H9 (cell line): ENCODE results near the gene BTD. TPM values are rescaled to one million over a fixed set of nuclear protein-coding genes. Genes with fewer than 3 reads are reported as not detected.

Experiments
- DNase-seq: peaks from one replicate; pipeline ENCODE4 v3.0.0-alpha.2; 2017
- H2AFZ ChIP-seq: one replicate; pipeline ENCODE4 v1.6.1; 2013; ENCODE audit warnings: mild to moderate bottlenecking, low read length, control low read depth, moderate library complexity
- H2AK5ac ChIP-seq: 2 replicates; pipeline ENCODE4 v1.6.1; 2013; ENCODE audit warnings: low read length, control low read depth, mixed read lengths; ENCODE audit not compliant: insufficient read length
- H2BK120ac ChIP-seq: one replicate; pipeline ENCODE4 v1.6.1; 2013; ENCODE audit warnings: low read depth, mild to moderate bottlenecking, low read length, control low read depth, inconsistent platforms; ENCODE audit not compliant: poor library complexity, severe bottlenecking
- H2BK12ac ChIP-seq: 2 replicates; pipeline ENCODE4 v1.6.1; 2013; ENCODE audit warnings: low read length, control low read depth, mixed read lengths, low read depth; ENCODE audit not compliant: insufficient read length
- H2BK15ac ChIP-seq: 2 replicates; pipeline ENCODE4 v1.6.1; 2013; ENCODE audit warnings: low read depth, low read length, control low read depth
- H2BK20ac ChIP-seq: one replicate; pipeline ENCODE4 v1.6.1; 2013; ENCODE audit warnings: low read depth, mild to moderate bottlenecking, low read length, control low read depth, inconsistent platforms; ENCODE audit not compliant: poor library complexity, severe bottlenecking
- H2BK5ac ChIP-seq: 2 replicates; pipeline ENCODE4 v1.6.1; 2013; ENCODE audit warnings: low read length, control low read depth, mixed read lengths; ENCODE audit not compliant: insufficient read length
- H3K14ac ChIP-seq: 2 replicates; pipeline ENCODE4 v1.6.1; 2013; ENCODE audit warnings: low read length, control low read depth; ENCODE audit not compliant: insufficient read depth
- H3K18ac ChIP-seq: 2 replicates; pipeline ENCODE4 v1.6.1; 2013; ENCODE audit warnings: low read depth, mild to moderate bottlenecking, mixed read lengths, low read length, control low read depth; ENCODE audit not compliant: insufficient read length
- H3K23ac ChIP-seq: 2 replicates; pipeline ENCODE4 v1.6.1; 2013; ENCODE audit warnings: low read length, control low read depth, mixed read lengths, low read depth; ENCODE audit not compliant: insufficient read length
- H3K23me2 ChIP-seq: 2 replicates; pipeline ENCODE4 v1.6.1; 2013; ENCODE audit warnings: low read depth, mild to moderate bottlenecking, mixed read lengths, low read length, control low read depth; ENCODE audit not compliant: insufficient read length, poor library complexity, severe bottlenecking
- H3K27ac ChIP-seq: 2 replicates; pipeline ENCODE4 v1.5.1; 2013; ENCODE audit warnings: low read length, control low read depth, mixed read lengths, low read depth; ENCODE audit not compliant: insufficient read length
- H3K27me3 ChIP-seq: 2 replicates; pipeline ENCODE4 v1.6.1; 2013; ENCODE audit warnings: low read length, control low read depth, inconsistent platforms; ENCODE audit not compliant: insufficient read depth
- H3K4ac ChIP-seq: 2 replicates; pipeline ENCODE4 v1.6.1; 2013; ENCODE audit warnings: low read depth, mild to moderate bottlenecking, control low read depth, inconsistent platforms, low read length, moderate library complexity
- H3K4me1 ChIP-seq: 2 replicates; pipeline ENCODE4 v1.6.1; 2013; ENCODE audit warnings: low read length, control low read depth, inconsistent platforms; ENCODE audit not compliant: insufficient read depth
- H3K4me2 ChIP-seq: 2 replicates; pipeline ENCODE4 v1.6.1; 2013; ENCODE audit warnings: low read length, control low read depth, mixed read lengths; ENCODE audit not compliant: insufficient read length, insufficient read depth
- H3K56ac ChIP-seq: 2 replicates; pipeline ENCODE4 v1.6.1; 2013; ENCODE audit warnings: low read depth, mild to moderate bottlenecking, mixed read lengths, low read length, control low read depth; ENCODE audit not compliant: insufficient read length
- H3K79me1 ChIP-seq: 2 replicates; pipeline ENCODE4 v1.6.1; 2013; ENCODE audit warnings: low read depth, mild to moderate bottlenecking, moderate library complexity, low read length, control low read depth, inconsistent platforms; ENCODE audit not compliant: insufficient read depth, poor library complexity, severe bottlenecking
- H3K79me2 ChIP-seq: 2 replicates; pipeline ENCODE4 v1.6.1; 2013; ENCODE audit warnings: low read length, control low read depth, inconsistent platforms; ENCODE audit not compliant: insufficient read depth
- H3K9ac ChIP-seq: 2 replicates; pipeline ENCODE4 v1.6.1; 2013; ENCODE audit warnings: low read length, control low read depth, mixed read lengths; ENCODE audit not compliant: insufficient read length; ENCODE audit errors: extremely low read depth
- H3K9me3 ChIP-seq: one replicate; pipeline ENCODE4 v1.6.1; 2013; ENCODE audit warnings: low read depth, low read length, inconsistent platforms; ENCODE audit not compliant: control insufficient read depth
- H3T11ph ChIP-seq: one replicate; pipeline ENCODE4 v1.6.1; 2013; ENCODE audit warnings: mild to moderate bottlenecking, low read length, control low read depth, inconsistent platforms
- H4K20me1 ChIP-seq: one replicate; pipeline ENCODE4 v1.6.1; 2013; ENCODE audit not compliant: control insufficient read depth, insufficient read length, insufficient read depth
- H4K5ac ChIP-seq: 2 replicates; pipeline ENCODE4 v1.6.1; 2013; ENCODE audit warnings: low read depth, mild to moderate bottlenecking, mixed read lengths, low read length, control low read depth; ENCODE audit not compliant: insufficient read length
- H4K8ac ChIP-seq: replicated peaks from 2 replicates; pipeline ENCODE4 v1.6.1; 2013; ENCODE audit warnings: low read length, control low read depth, mixed read lengths, low read depth; ENCODE audit not compliant: insufficient read length
- H4K91ac ChIP-seq: 2 replicates; pipeline ENCODE4 v1.6.1; 2013; ENCODE audit warnings: low read depth, mild to moderate bottlenecking, moderate library complexity, mixed read lengths, low read length, control low read depth; ENCODE audit not compliant: insufficient read length
- H3K27ac Mint-ChIP-seq, 3 experiments: 2 replicates in 2 of 3; 3 replicates in 1 of 3; pipeline ENCODE4 v1.8.0; 2020 to 2021; ENCODE audit warnings: mixed read lengths in 3 of 3, mild to moderate bottlenecking in 1 of 3, moderate library complexity in 1 of 3
- H3K27me3 Mint-ChIP-seq: 2 replicates; pipeline ENCODE4 v1.8.0; 2021; ENCODE audit warnings: low read depth, mild to moderate bottlenecking, moderate library complexity, mixed read lengths
- H3K36me3 Mint-ChIP-seq, 3 experiments: 2 replicates in 2 of 3; 3 replicates in 1 of 3; pipeline ENCODE4 v1.8.0; 2020 to 2021; ENCODE audit warnings: low read depth in 3 of 3, mixed read lengths in 3 of 3; ENCODE audit not compliant: insufficient read depth in 1 of 3
- H3K4me1 Mint-ChIP-seq, 2 experiments: 2 replicates each; pipeline ENCODE4 v1.8.0; 2020; ENCODE audit warnings: mixed read lengths in 2 of 2
- H3K4me3 Mint-ChIP-seq, 2 experiments: 2 replicates in 1 of 2; 3 replicates in 1 of 2; pipeline ENCODE4 v1.8.0; 2020 to 2021; ENCODE audit warnings: mild to moderate bottlenecking in 2 of 2, mixed read lengths in 2 of 2, moderate library complexity in 1 of 2
- H3K9me3 Mint-ChIP-seq, 2 experiments: 2 replicates in 1 of 2; 3 replicates in 1 of 2; pipeline ENCODE4 v1.8.0; 2020; ENCODE audit warnings: mild to moderate bottlenecking in 2 of 2, mixed read lengths in 2 of 2, moderate library complexity in 1 of 2
- WGBS: extraction: QIAGEN DNeasy Blood & Tissue Kit; methylation state at CpG from one replicate; pipeline ENCODE4 v1.1.7; 2013; ENCODE audit warnings: missing lambda C conversion rate, low lambda C conversion rate, mixed read lengths; ENCODE audit not compliant: insufficient read length; ENCODE audit errors: extremely low coverage; 5-methylcytosine and 5-hydroxymethylcytosine counted together
- total RNA-seq: library from RNA; stranded (reverse); gene quantifications from 2 replicates; pipeline ENCODE4 v1.2.1, GENCODE V29; 2021
- TF ChIP-seq, protein P1 (sequence below): fragments of 200-600 bp; sonication (generic); conservative IDR thresholded peaks from 3 replicates; pipeline ENCODE4 v1.8.0; 2021; ENCODE audit warnings: antibody characterized with exemption, mild to moderate bottlenecking

BTD gene
- total RNA-seq, 1 experiment from 2014 or later, result 21.5 TPM

DNA sequence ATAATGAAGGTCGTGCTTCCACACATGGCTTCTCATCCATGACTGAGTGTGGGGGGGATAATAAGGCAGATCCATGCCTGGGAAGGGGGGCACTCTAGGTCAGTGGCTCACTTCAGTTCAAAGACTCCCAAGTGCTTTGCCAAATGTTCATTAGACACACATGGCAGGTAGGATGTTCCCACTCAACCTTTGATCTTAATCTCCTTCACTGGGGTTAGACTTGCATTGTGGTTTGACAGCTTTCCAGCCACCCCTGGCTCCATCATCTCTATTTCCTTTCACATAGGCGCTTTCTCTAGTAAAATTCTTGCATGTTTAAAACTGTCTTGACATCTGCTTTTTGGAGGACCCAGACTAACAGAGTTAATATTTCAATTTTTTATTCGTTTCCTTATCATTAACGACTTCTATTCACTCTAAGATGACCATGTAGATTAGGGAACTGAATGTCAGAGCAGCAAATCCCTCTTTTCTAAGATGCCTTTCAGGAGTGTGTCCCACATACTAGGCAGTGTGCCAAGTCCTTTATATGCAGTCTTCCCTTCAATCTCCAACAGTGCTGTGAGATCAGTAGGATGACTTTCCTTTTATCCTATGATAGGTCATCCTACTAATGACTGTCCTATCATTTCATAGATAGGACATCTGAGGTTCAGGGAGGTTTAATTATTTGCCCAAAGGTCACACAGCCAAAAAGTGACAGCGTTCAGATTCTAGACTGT is 57.9 kb downstream of the BTD start:
- WGBS, result no CpG with 5 or more reads among the region's 5 CpGs
- peaks cover 15 to 25% of the 10 kb centered on the region in 2 experiments for H3K9me3 Mint-ChIP-seq
- Histone ChIP-seq H3K18ac (no peak overlapping the region), H3K9ac (no peak overlapping the region), H4K20me1 (no peaks in the 10 kb centered on the region), H3K14ac (no peak overlapping the region), H3K4ac (no peak overlapping the region), H3K23me2 (no peaks in the 10 kb centered on the region), H3K56ac (no peak overlapping the region), H3K79me2 (no peaks in the 10 kb centered on the region), H2AK5ac (no peak overlapping the region), H2AFZ (no peak overlapping the region), H4K91ac (no peak overlapping the region), H2BK120ac (no peak overlapping the region), H3K9me3 (no peaks in the 10 kb centered on the region), H3T11ph (no peak overlapping the region), H4K8ac (no peak overlapping the region), H2BK12ac (no peak overlapping the region), H3K23ac (no peak overlapping the region), H2BK5ac (no peak overlapping the region), H3K4me2 (no peak overlapping the region), H4K5ac (no peak overlapping the region), H3K4me1 (no peaks in the 10 kb centered on the region), H3K79me1 (no peaks in the 10 kb centered on the region), H3K27ac (no peak overlapping the region), H3K27me3 (no peaks in the 10 kb centered on the region), H2BK15ac (no peak overlapping the region), H2BK20ac (no peak overlapping the region)
- H3K36me3 Mint-ChIP-seq, result peaks cover 11 to 18% (median 13%) of the 10 kb centered on the region in 3 experiments
- H3K4me3 Mint-ChIP-seq, result no peak overlapping the region
- DNase-seq, result no peak
- no peaks in the 10 kb centered on the region for H3K27me3 Mint-ChIP-seq
- TF ChIP-seq, protein P1, sequence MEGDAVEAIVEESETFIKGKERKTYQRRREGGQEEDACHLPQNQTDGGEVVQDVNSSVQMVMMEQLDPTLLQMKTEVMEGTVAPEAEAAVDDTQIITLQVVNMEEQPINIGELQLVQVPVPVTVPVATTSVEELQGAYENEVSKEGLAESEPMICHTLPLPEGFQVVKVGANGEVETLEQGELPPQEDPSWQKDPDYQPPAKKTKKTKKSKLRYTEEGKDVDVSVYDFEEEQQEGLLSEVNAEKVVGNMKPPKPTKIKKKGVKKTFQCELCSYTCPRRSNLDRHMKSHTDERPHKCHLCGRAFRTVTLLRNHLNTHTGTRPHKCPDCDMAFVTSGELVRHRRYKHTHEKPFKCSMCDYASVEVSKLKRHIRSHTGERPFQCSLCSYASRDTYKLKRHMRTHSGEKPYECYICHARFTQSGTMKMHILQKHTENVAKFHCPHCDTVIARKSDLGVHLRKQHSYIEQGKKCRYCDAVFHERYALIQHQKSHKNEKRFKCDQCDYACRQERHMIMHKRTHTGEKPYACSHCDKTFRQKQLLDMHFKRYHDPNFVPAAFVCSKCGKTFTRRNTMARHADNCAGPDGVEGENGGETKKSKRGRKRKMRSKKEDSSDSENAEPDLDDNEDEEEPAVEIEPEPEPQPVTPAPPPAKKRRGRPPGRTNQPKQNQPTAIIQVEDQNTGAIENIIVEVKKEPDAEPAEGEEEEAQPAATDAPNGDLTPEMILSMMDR, result no peak
- H3K27ac Mint-ChIP-seq, result no peak overlapping the region
- H3K4me1 Mint-ChIP-seq, result peaks cover 5 to 7% of the 10 kb centered on the region in 2 experiments; a peak in 3 of 4 replicates
